ENCODE data around the gene SLC25A48. TPM values are rescaled to one million over a fixed set of nuclear protein-coding genes. Genes with fewer than 3 reads are reported as not detected.
"Not testable (repeated sequence)": the region's sequence is repeated elsewhere in the genome, so short reads cannot be mapped to it uniquely, and the experiment has no call there.

Gene SLC25A48
- polyA plus RNA-seq, 1 donor: 0.54 TPM

DNA sequence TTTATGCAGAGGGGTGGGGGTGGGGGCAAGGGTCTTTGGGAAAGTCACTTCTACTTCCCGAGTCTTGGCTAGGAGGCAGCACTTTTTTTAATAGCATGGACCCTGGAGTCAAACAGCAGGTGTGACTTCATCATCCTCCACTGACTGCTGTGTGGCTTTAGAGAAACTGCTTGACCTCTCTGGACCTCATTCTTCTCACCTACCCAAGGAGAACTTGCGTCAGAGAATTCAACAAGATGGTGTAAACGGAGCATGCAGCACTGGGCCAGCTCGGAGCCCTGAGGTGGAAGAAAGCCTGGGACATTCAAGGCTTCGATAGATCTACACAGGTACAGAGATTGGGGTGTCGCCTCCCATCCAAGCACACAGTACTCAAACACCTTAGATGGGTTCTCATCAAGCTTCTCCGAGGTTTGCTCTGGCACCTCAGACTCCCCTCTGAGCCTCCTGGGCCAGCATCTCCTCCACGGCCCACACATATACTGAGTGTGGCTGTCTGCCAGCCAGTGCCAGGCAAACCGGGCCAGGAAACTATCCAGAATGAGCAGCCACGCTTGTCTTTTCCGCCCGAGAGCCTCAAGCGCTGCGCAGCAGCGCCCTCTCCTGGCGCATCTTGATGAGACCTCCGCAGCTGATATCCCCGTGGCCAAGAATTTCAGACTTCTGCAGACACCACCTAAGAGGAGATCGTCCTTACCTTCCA lies 4.6 kb upstream of the SLC25A48 start:
- Histone ChIP-seq H3K4me3 (ENCODE audit: low read length) (no peak overlapping the region), H3K27me3 (ENCODE audit: control insufficient read depth, insufficient read depth, low read length) (peaks cover 59% of the 10 kb centered on the region), H3K4me1 (ENCODE audit: control insufficient read depth, insufficient read depth, low read length) (no peaks in the 10 kb centered on the region), H3K9me3 (ENCODE audit: control insufficient read depth, low read depth, low read length) (no peaks in the 10 kb centered on the region), H3K36me3 (ENCODE audit: control insufficient read depth, insufficient read depth, low read length) (no peaks in the 10 kb centered on the region), H3K27ac (ENCODE audit: low read length) (no peak overlapping the region)
- WGBS (ENCODE audit: insufficient coverage, low lambda C conversion rate): no CpG with 5 or more reads among the region's 19 CpGs
- peak; percentile 52 to 62 for DNase-seq

DNA sequence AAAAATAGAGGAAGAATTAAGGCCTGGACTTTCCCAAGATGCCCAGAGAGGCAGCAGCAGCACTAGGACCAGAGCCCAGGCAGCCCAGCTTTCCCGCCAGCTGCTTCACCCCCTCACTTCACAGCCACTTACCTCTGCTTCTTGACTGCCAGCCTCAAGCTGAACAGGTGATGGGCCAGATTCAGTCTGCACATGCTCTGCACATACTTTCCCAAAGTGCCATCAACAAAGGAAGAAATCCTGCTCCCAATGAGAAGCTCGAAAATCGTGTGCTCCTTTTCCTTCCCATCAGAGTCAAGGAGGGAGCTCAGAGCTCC lies 4.1 kb upstream of the SLC25A48 start:
- Histone ChIP-seq H3K4me1 (ENCODE audit: control insufficient read depth, insufficient read depth, low read length) (no peaks in the 10 kb centered on the region), H3K4me3 (ENCODE audit: low read length) (no peak overlapping the region), H3K27me3 (ENCODE audit: control insufficient read depth, insufficient read depth, low read length) (peaks cover 64% of the 10 kb centered on the region), H3K9me3 (ENCODE audit: control insufficient read depth, low read depth, low read length) (no peaks in the 10 kb centered on the region), H3K27ac (ENCODE audit: low read length) (no peak overlapping the region), H3K36me3 (ENCODE audit: control insufficient read depth, insufficient read depth, low read length) (no peaks in the 10 kb centered on the region)
- DNase-seq: no peak
- no CpG with 5 or more reads among the region's 3 CpGs for WGBS (ENCODE audit: insufficient coverage, low lambda C conversion rate)

DNA sequence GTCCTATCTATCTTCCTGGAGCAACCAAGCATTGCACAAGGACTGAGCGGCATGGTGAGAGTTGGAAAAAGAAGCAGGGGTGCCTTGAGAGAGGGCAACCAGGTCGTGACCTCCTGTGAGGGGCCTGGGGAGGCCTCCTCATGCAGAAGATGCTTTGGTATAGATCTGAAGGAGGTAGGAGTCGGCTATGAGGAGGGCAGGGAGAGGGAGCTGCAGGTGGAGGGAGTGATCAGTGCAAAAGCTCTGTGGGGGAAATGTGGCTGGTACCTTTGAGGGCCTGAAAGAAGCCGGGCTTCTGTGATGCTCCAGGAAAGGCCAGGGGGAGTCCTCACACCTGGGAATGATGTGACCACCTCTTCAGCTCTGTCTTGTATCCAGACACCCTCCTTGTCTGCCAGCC lies 3.6 kb upstream of the SLC25A48 start:
- no peak for DNase-seq
- H3K4me1 ChIP-seq (ENCODE audit: control insufficient read depth, insufficient read depth, low read length): no peaks in the 10 kb centered on the region
- H3K36me3 ChIP-seq (ENCODE audit: control insufficient read depth, insufficient read depth, low read length): no peaks in the 10 kb centered on the region
- H3K9me3 ChIP-seq (ENCODE audit: control insufficient read depth, low read depth, low read length): no peaks in the 10 kb centered on the region
- H3K4me3 ChIP-seq (ENCODE audit: low read length): no peak overlapping the region
- no peak overlapping the region for H3K27ac ChIP-seq (ENCODE audit: low read length)
- no CpG with 5 or more reads among the region's 4 CpGs for WGBS (ENCODE audit: insufficient coverage, low lambda C conversion rate)
- peaks cover 69% of the 10 kb centered on the region for H3K27me3 ChIP-seq (ENCODE audit: control insufficient read depth, insufficient read depth, low read length)

DNA sequence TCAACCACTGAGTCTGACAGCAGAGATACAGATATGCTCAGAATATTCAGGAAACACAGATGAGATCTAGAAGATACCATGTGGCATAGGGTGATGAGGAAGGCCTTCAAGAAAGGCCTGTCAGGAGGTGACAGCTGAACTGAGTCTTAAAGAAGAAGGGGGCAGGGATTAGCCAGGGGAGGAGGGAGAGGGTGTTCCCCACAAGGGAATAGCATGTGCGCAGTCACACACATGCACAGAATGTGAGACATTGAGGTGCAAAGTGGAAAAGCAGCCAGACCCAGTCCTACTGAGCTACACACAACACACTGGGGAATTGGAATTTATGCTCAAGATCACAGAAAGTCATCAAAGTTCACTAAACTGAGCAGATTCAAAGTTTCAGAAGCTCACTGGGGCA lies 3.0 kb upstream of the SLC25A48 start:
- DNase-seq: no peak
- Histone ChIP-seq H3K27ac (ENCODE audit: low read length) (no peak overlapping the region), H3K27me3 (ENCODE audit: control insufficient read depth, insufficient read depth, low read length) (peaks cover 71% of the 10 kb centered on the region), H3K9me3 (ENCODE audit: control insufficient read depth, low read depth, low read length) (no peaks in the 10 kb centered on the region), H3K36me3 (ENCODE audit: control insufficient read depth, insufficient read depth, low read length) (no peaks in the 10 kb centered on the region), H3K4me1 (ENCODE audit: control insufficient read depth, insufficient read depth, low read length) (no peaks in the 10 kb centered on the region), H3K4me3 (ENCODE audit: low read length) (no peak overlapping the region)
- no CpG with 5 or more reads among the region's 1 CpG for WGBS (ENCODE audit: insufficient coverage, low lambda C conversion rate)

DNA sequence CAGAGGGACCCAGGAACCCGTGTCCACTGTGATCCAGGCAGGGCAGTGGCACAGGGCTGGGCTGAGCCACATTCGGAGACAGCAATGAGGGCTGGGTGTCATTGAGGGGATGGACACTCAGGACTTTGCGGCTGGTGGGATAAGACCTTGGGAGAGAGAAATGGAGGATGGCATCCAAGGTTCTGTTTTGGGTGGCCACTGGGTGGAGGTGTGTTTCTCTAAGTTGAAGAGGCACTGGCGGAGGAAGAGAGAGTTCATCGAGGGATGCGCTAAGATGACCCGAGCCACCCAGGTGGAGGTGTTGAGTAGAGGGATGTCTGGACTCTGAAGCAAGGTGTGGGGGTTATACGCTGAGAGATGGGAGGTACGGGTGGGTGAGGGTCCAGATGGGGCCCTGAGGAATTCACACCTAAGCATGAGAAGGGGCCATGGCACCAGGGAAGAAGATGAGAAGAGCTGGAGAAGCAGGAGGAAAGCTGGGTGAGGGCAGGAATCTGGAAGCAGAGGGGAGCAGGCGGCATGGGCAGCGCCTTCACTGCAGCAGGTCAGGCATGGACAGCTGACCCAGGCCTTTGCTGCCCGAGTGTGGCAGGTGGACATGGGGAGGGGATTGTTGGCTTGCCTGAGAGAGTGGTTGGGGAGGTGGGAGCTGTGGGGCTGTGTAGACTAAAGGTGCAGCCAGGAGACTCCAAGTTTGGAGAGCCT lies 2.5 kb upstream of the SLC25A48 start:
- Histone ChIP-seq H3K27me3 (ENCODE audit: control insufficient read depth, insufficient read depth, low read length) (peaks cover 73% of the 10 kb centered on the region), H3K9me3 (ENCODE audit: control insufficient read depth, low read depth, low read length) (no peaks in the 10 kb centered on the region), H3K4me1 (ENCODE audit: control insufficient read depth, insufficient read depth, low read length) (no peaks in the 10 kb centered on the region), H3K36me3 (ENCODE audit: control insufficient read depth, insufficient read depth, low read length) (no peaks in the 10 kb centered on the region), H3K27ac (ENCODE audit: low read length) (no peak overlapping the region), H3K4me3 (ENCODE audit: low read length) (no peak overlapping the region)
- DNase-seq: no peak
- whole genome bisulfite sequencing (ENCODE audit: insufficient coverage, low lambda C conversion rate): no CpG with 5 or more reads among the region's 12 CpGs

DNA sequence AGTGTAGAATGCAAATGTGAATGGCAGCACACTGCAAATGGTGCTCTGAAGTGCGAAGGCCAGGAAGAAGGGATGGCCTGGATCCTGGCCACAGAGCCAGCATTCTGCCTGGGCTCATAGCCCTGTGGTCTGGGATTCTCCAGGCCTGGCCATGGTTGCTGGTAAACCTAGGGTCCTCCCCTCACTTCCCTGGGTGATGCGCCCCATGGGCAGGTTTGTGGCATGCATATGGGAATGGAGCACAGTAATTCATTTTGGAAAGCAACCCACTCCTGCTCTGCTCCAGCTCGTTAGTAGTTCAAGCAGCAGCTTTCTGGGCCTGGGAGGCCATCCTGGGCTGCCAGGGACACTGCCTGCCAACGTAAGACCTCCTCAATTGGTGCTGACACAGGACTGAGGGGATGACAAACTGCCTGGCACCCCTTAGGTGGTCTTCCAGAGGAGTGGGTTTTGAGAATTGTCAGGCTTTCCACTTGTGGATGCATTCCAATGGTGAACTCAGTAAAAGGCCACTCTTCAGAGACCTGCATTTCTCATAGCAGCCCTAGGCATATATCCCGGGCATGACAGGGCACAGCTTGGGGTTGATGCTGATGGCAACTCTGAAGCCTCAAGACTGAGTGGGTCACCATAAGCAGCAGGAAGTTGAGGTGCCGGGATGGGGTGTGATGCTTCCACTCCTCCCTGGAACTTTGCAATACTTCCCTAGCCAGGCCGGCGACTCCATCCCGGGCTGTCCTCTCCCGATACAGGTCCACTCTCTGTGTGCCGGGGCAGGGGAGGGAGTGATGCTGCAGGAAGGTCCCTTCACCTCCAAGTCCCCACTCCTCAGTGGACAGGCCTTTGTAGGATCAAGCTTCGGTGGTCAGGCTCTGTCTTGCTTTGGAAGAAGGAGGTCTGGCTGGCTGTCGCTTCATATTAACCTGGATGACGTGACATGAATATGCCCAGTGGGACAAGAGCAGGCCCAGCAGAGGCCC lies 1.2 kb upstream of the SLC25A48 start:
- WGBS (ENCODE audit: insufficient coverage, low lambda C conversion rate): no CpG with 5 or more reads among the region's 14 CpGs
- no peak overlapping the region for H3K27ac ChIP-seq (ENCODE audit: low read length)
- H3K4me3 ChIP-seq (ENCODE audit: low read length): no peak overlapping the region
- H3K9me3 ChIP-seq (ENCODE audit: control insufficient read depth, low read depth, low read length): peaks cover under 1% of the 10 kb centered on the region
- H3K36me3 ChIP-seq (ENCODE audit: control insufficient read depth, insufficient read depth, low read length): no peaks in the 10 kb centered on the region
- H3K4me1 ChIP-seq (ENCODE audit: control insufficient read depth, insufficient read depth, low read length): no peaks in the 10 kb centered on the region
- H3K27me3 ChIP-seq (ENCODE audit: control insufficient read depth, insufficient read depth, low read length): peaks cover 70% of the 10 kb centered on the region
- no peak for DNase-seq

DNA sequence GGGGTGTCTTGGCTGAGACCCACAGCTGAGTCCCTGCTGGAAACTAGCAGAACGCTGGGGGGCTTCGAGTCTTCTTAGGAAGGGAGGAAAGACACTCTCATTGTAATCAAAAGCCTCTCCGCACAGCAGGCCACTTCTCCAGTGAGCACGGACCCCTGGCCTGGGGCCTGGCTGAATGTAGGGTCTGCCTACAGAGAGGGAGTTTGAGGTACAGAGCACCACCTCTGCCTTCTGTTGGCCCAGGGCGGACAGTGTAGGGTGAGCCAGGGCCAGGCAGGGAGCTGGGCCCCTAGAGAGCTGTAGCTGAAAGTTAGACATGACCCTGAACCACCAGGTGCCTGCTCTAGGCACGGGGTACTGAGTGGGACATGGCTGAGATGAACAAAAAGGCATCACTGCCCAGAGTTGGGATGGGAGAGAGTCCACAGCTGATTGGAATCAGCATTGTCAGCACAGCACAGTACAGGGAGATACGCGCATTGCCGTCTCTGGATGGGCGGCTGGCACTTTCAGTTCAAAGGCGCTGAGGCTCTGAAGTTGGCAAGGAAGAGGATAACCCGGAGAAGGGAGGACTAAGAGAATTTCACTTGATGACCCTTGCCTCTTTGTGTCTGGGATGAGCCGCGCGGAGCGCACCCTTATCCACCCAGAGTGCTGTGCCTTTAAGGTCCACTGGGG lies 363 bp upstream of the SLC25A48 start:
- H3K27me3 ChIP-seq (ENCODE audit: control insufficient read depth, insufficient read depth, low read length): peaks cover 63% of the 10 kb centered on the region
- no peaks in the 10 kb centered on the region for H3K36me3 ChIP-seq (ENCODE audit: control insufficient read depth, insufficient read depth, low read length)
- peak overlapping the region; percentile 58 for H3K4me3 ChIP-seq (ENCODE audit: low read length)
- H3K9me3 ChIP-seq (ENCODE audit: control insufficient read depth, low read depth, low read length): peaks cover 5% of the 10 kb centered on the region
- peak in 1 of 2 donors; percentile 17 for DNase-seq
- no peaks in the 10 kb centered on the region for H3K4me1 ChIP-seq (ENCODE audit: control insufficient read depth, insufficient read depth, low read length)
- WGBS (ENCODE audit: insufficient coverage, low lambda C conversion rate): no CpG with 5 or more reads among the region's 16 CpGs
- no peak overlapping the region for H3K27ac ChIP-seq (ENCODE audit: low read length)

DNA sequence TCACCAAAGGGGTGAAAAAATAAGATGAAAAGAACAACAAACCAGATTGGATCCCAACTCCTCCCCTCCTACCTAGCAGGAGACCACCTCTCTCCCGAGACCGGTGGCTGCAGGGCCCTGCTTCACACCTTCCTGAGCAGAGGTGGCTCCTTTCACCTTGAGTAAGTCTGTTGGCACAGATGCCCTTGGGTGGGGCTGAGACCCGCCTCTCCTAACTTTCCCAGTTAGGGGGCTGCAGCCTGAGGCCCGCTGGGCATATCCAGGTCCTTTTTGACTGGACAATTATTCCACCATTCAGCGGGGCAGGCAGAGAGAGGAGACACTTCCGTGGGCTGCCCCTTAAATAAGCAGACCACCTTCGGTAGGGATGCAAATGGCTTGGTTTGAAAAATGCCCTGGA lies 1.3 kb downstream of the SLC25A48 start:
- Histone ChIP-seq H3K27me3 (ENCODE audit: control insufficient read depth, insufficient read depth, low read length) (peaks cover 53% of the 10 kb centered on the region), H3K36me3 (ENCODE audit: control insufficient read depth, insufficient read depth, low read length) (no peaks in the 10 kb centered on the region), H3K27ac (ENCODE audit: low read length) (no peak overlapping the region), H3K4me3 (ENCODE audit: low read length) (no peak overlapping the region), H3K9me3 (ENCODE audit: control insufficient read depth, low read depth, low read length) (peaks cover 5% of the 10 kb centered on the region), H3K4me1 (ENCODE audit: control insufficient read depth, insufficient read depth, low read length) (no peaks in the 10 kb centered on the region)
- WGBS (ENCODE audit: insufficient coverage, low lambda C conversion rate): no CpG with 5 or more reads among the region's 7 CpGs
- no peak for DNase-seq

DNA sequence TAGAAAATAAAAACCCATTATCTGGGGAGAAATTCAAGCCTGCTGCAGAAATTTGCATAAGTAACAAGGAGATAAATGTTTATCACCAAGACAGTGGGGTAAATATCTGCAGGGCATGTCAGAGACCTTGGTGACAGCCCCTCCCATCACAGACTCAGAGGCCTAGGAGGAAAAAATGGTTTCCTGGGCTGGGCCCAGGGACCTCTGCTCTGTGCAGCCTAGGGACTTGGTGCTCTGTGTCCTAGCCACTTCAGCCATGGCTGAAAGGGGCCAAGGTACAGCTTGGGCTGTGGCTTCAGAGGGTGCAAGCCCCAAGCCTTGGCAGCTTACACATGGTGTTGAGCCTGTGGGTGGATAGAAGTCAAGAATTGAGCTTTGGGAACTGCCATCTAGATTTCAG lies 3.9 kb downstream of the SLC25A48 start:
- not testable (repeated sequence) for H3K9me3 ChIP-seq (ENCODE audit: control insufficient read depth, low read depth, low read length); H3K36me3 ChIP-seq (ENCODE audit: control insufficient read depth, insufficient read depth, low read length); H3K4me1 ChIP-seq (ENCODE audit: control insufficient read depth, insufficient read depth, low read length); DNase-seq; H3K27ac ChIP-seq (ENCODE audit: low read length); H3K4me3 ChIP-seq (ENCODE audit: low read length)
- H3K27me3 ChIP-seq (ENCODE audit: control insufficient read depth, insufficient read depth, low read length): peaks cover 27% of the 10 kb centered on the region

DNA sequence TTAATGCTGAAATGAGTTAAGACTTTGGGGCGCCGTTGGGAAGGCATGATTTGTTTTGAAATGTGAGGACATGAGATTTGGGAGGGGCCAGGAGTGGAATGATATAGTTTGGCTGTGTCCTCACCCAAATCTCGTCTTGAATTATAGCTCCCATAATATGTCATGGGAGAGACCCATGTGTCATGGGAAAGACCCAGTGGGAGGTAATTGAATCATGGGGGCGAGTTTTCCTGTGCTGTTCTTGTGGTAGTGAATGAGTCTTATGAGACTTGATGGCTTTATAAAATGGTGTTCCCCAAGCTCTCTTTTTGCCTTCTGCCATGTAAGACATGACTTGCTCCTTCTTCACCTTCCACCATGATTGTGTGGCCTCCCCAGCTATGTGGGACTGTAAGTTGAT lies 5.1 kb downstream of the SLC25A48 start:
- Histone ChIP-seq H3K4me3 (ENCODE audit: low read length) (no peak overlapping the region), H3K4me1 (ENCODE audit: control insufficient read depth, insufficient read depth, low read length) (no peaks in the 10 kb centered on the region), H3K36me3 (ENCODE audit: control insufficient read depth, insufficient read depth, low read length) (no peaks in the 10 kb centered on the region), H3K27me3 (ENCODE audit: control insufficient read depth, insufficient read depth, low read length) (peaks cover 17% of the 10 kb centered on the region), H3K9me3 (ENCODE audit: control insufficient read depth, low read depth, low read length) (peaks cover 5% of the 10 kb centered on the region), H3K27ac (ENCODE audit: low read length) (no peak overlapping the region)
- WGBS (ENCODE audit: insufficient coverage, low lambda C conversion rate): no CpG with 5 or more reads among the region's 4 CpGs
- peak in 1 of 2 donors; percentile 39 for DNase-seq

All from large intestine (tissue), 3 donors.